DOHH2 (cell line): ENCODE results near the gene DIDO1.

Experiments used
- H3F3A ChIP-seq: fragments of 200-600 bp; sonication (generic), shearing (Covaris generic); 2 replicates; pipeline ENCODE4 v1.6.0; 2016; ENCODE audit warnings: antibody characterized with exemption, mild to moderate bottlenecking; ENCODE audit not compliant: control insufficient read depth, insufficient read depth
- H3K27ac ChIP-seq: fragments of 200-600 bp; sonication (generic); 2 replicates; pipeline ENCODE4 v1.5.1; 2014; ENCODE audit warnings: low read depth, mild to moderate bottlenecking, low read length, moderate library complexity
- H3K27me3 ChIP-seq: fragments of 200-600 bp; sonication (generic); 2 replicates; pipeline ENCODE4 v1.6.1; 2014; ENCODE audit warnings: mild to moderate bottlenecking, low read length, mixed read lengths; ENCODE audit not compliant: control insufficient read depth
- H3K36me3 ChIP-seq: fragments of 200-600 bp; sonication (generic); 2 replicates; pipeline ENCODE4 v1.6.1; 2014; ENCODE audit warnings: mild to moderate bottlenecking, low read length, moderate library complexity, mixed read lengths; ENCODE audit not compliant: control insufficient read depth
- H3K4me1 ChIP-seq: fragments of 200-600 bp; sonication (generic); 2 replicates; pipeline ENCODE4 v1.6.1; 2014; ENCODE audit warnings: mild to moderate bottlenecking, low read length, mixed read lengths; ENCODE audit not compliant: control insufficient read depth
- H3K4me2 ChIP-seq: fragments of 200-600 bp; sonication (generic); 2 replicates; pipeline ENCODE4 v1.6.0; 2014; ENCODE audit warnings: mild to moderate bottlenecking, low read length, moderate library complexity
- H3K4me3 ChIP-seq: fragments of 200-600 bp; sonication (generic); 2 replicates; pipeline ENCODE4 v1.5.1; 2014; ENCODE audit warnings: mild to moderate bottlenecking, low read length, mixed read lengths
- H3K79me2 ChIP-seq: fragments of 200-600 bp; sonication (generic); 2 replicates; pipeline ENCODE4 v1.6.1; 2014; ENCODE audit warnings: mild to moderate bottlenecking, low read length, mixed read lengths; ENCODE audit not compliant: control insufficient read depth
- H3K9me2 ChIP-seq: fragments of 200-600 bp; sonication (generic); replicated peaks from 2 replicates; pipeline ENCODE4 v1.6.1; 2014; ENCODE audit warnings: mild to moderate bottlenecking, low read length, mixed read lengths; ENCODE audit not compliant: control insufficient read depth
- H3K9me3 ChIP-seq: fragments of 200-600 bp; sonication (generic); 2 replicates; pipeline ENCODE4 v1.6.1; 2014; ENCODE audit warnings: antibody characterized with exemption, low read length, mixed read lengths; ENCODE audit not compliant: control insufficient read depth, insufficient read depth
- H4K20me1 ChIP-seq: fragments of 200-600 bp; sonication (generic); 2 replicates; pipeline ENCODE4 v1.6.0; 2014; ENCODE audit warnings: low read depth, mild to moderate bottlenecking, antibody characterized with exemption, low read length, moderate library complexity; ENCODE audit not compliant: control insufficient read depth, insufficient read depth
- EZH2phosphoT487 ChIP-seq: fragments of 200-600 bp; sonication (generic); IDR thresholded peaks from 2 replicates; pipeline ENCODE4 v1.6.1; 2017; ENCODE audit warnings: borderline replicate concordance, mild to moderate bottlenecking, antibody characterized with exemption, low read length, moderate library complexity, mixed read lengths
- TF ChIP-seq, protein P1 (sequence below): fragments of 200-600 bp; sonication (generic); IDR thresholded peaks from one replicate; pipeline ENCODE4 v1.5.1; 2014; ENCODE audit warnings: antibody characterized with exemption, mild to moderate bottlenecking, low read depth, low read length; ENCODE audit not compliant: poor library complexity, severe bottlenecking

The DIDO1 gene

DNA sequence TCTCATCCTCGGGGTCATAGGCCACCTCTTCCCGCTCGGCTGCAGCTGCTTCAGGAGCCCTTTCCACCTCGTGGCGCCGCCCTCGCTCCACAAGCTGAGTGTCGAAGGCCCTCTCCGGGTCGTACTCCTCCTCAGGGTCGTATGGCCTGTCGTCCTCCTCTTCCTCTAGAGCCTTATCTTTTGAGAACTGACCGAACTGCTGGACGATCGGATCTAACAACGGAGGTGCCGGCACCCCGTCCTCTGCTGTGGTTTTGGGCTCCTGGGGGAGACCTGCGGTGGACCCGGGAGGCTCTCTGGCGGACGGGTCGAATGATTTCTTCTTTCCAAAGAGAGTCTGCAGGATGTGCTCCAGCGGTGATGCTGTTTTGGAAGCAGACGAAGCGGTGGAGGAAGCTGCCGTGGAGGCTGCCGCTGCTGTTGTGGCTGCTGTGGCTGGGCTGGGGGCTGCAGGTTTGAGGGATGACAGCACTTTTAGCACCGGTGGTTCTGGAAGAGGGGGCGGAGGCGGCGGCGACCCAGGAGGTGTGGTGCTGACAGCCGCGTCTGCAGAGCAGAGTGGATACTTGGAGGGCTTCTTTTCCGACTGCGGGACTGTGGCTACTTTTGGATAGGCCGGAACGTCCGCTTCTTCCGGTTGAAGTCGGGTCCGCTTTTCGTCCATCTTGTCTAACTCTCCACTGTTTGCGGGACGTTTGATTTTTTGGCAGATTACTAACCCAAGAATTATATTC is 44.5 kb downstream of the DIDO1 start:
- no peak overlapping the region for H3K4me2 ChIP-seq
- H3F3A ChIP-seq, result peaks cover 16% of the 10 kb centered on the region
- no peak overlapping the region for H3K27ac ChIP-seq
- peaks cover 19% of the 10 kb centered on the region; the same call in 1 of the 2 replicates for H3K36me3 ChIP-seq
- peaks cover 9% of the 10 kb centered on the region; the same call in 1 of the 2 replicates for H4K20me1 ChIP-seq
- H3K9me3 ChIP-seq, result no peaks in the 10 kb centered on the region
- H3K79me2 ChIP-seq, result no peaks in the 10 kb centered on the region
- H3K4me3 ChIP-seq, result no peak overlapping the region
- H3K4me1 ChIP-seq, result no peaks in the 10 kb centered on the region
- H3K27me3 ChIP-seq, result no peaks in the 10 kb centered on the region
- no peaks in the 10 kb centered on the region for H3K9me2 ChIP-seq
- no peak for TF ChIP-seq EZH2phosphoT487
- TF ChIP-seq, protein P1, sequence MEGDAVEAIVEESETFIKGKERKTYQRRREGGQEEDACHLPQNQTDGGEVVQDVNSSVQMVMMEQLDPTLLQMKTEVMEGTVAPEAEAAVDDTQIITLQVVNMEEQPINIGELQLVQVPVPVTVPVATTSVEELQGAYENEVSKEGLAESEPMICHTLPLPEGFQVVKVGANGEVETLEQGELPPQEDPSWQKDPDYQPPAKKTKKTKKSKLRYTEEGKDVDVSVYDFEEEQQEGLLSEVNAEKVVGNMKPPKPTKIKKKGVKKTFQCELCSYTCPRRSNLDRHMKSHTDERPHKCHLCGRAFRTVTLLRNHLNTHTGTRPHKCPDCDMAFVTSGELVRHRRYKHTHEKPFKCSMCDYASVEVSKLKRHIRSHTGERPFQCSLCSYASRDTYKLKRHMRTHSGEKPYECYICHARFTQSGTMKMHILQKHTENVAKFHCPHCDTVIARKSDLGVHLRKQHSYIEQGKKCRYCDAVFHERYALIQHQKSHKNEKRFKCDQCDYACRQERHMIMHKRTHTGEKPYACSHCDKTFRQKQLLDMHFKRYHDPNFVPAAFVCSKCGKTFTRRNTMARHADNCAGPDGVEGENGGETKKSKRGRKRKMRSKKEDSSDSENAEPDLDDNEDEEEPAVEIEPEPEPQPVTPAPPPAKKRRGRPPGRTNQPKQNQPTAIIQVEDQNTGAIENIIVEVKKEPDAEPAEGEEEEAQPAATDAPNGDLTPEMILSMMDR, result no peak

DNA sequence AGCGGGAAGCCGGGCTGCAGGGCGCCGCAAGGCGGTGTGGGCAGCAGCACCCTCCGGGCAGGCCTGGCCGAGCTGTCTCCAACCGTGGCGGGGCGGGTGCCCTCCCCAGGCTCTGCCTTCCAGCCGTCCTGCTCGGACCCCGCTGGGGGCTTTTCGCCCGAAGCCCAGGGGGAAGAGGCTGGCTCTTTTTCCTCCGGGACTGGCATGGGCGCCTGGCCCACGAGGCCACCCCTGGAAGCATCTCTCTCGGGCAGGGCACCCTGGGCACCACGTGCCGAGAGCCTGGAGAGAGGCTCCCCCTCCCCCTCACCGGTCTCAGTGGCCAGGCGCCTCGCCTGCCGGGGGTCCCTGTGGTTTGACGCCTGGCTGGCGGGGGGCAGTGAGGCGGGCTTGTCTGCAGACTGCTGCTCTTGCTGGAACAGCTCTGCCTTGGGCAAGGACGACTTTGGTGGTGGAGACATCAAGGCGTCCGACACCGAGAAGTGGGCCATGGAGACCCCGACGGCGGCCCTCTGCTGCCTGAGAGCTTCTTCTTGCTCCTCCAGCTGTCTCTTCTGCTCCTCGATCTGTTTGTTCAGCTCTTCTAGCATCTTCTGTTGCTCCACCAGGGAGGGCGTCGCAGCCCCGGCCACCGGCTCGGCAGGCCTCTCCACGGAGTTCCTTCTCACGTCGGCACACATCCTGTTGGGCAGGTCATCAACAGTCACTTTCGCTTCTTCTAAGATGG is 45.2 kb downstream of the DIDO1 start:
- Histone ChIP-seq H3K27ac (no peak overlapping the region), H3K4me1 (no peaks in the 10 kb centered on the region), H3K79me2 (no peaks in the 10 kb centered on the region), H3K27me3 (no peaks in the 10 kb centered on the region), H3K4me2 (no peak overlapping the region), H3K9me2 (no peaks in the 10 kb centered on the region), H3K9me3 (no peaks in the 10 kb centered on the region), H3K36me3 (peaks cover 14% of the 10 kb centered on the region; the same call in 1 of the 2 replicates), H4K20me1 (peaks cover 9% of the 10 kb centered on the region; the same call in 1 of the 2 replicates), H3K4me3 (no peak overlapping the region), H3F3A (peaks cover 16% of the 10 kb centered on the region)
- TF ChIP-seq, protein P1, result no peak
- TF ChIP-seq EZH2phosphoT487, result no peak

DNA sequence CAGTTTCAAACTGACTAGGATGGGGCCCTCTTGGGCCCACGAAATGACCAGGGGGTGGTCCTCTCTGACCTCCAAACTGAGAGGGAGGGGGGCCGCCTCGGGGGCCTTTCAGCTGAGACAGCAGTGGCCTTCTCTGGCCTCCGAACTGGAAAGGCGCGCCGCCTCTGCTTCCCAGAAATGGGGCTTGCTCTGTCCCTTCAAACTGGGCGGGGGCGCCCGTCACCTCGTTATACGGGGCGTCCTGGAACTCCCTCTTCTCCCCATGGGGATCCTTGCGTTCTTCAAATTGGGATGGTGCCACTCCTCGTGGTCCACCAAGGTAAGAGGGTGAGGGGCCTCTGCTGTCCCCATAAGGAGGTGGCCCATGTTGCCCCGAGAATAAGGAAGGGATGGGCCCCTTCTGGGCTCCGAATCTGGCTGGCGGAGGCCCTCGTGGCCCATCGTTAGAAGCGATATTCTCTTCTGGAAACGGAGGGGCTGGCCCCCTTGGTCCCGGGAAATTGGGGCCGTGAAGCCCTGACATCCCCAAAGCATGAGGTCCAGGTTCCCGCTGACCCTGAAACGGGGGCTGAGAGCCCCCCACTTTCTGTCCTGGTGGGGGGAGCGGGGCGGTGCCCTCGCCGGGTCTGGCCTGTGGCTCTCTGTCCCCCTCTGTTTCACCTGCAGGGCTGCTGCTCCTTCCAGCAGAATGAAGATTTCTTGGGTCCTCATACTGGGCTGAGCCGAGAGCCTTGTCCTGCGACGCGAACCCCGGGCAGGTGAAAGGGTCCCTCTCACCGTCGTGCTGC is 46.0 kb downstream of the DIDO1 start:
- no peaks in the 10 kb centered on the region for H3K79me2 ChIP-seq
- TF ChIP-seq EZH2phosphoT487, result no peak
- TF ChIP-seq, protein P1, result no peak
- H4K20me1 ChIP-seq, result peaks cover 9% of the 10 kb centered on the region; the same call in 1 of the 2 replicates

More for the DNA sequence above, 46.0 kb downstream of the DIDO1 start:
- Histone ChIP-seq H3K36me3 (peaks cover 10% of the 10 kb centered on the region; the same call in 1 of the 2 replicates), H3K9me3 (no peaks in the 10 kb centered on the region), H3K27me3 (no peaks in the 10 kb centered on the region), H3K27ac (no peak overlapping the region), H3K9me2 (no peaks in the 10 kb centered on the region), H3F3A (peaks cover 16% of the 10 kb centered on the region), H3K4me2 (no peak overlapping the region), H3K4me3 (no peak overlapping the region), H3K4me1 (no peaks in the 10 kb centered on the region)
